Embryonic facial prominence (tissue), 1 donor: ENCODE results near the gene NMNAT2.
A peak's percentile ranks its signal among the peaks of the same experiment; 100 is the strongest.
"Not testable (repeated sequence)": the region's sequence is repeated elsewhere in the genome, so short reads cannot be mapped to it uniquely, and the experiment has no call there.

Source experiments
- DNase-seq: peaks from one replicate; pipeline ENCODE4 v3.0.0-alpha.2; 2016; ENCODE audit errors: extremely low spot score

The NMNAT2 gene

GRCh38 chr1:183288583-183288982 is 129.6 kb downstream of the NMNAT2 start:
- no peak for DNase-seq

GRCh38 chr1:183287191-183287675 is 130.9 kb downstream of the NMNAT2 start:
- DNase-seq = no peak

GRCh38 chr1:183285746-183286145 is 132.4 kb downstream of the NMNAT2 start:
- no peak for DNase-seq

GRCh38 chr1:183285256-183285655 is 132.9 kb downstream of the NMNAT2 start:
- no peak for DNase-seq

- DNase-seq = no peak
Observed at GRCh38 chr1:183284086-183284485, 134.1 kb downstream of the NMNAT2 start.

GRCh38 chr1:183283286-183283685 is 134.9 kb downstream of the NMNAT2 start:
- DNase-seq = no peak

GRCh38 chr1:183282101-183282855 is 135.9 kb downstream of the NMNAT2 start:
- DNase-seq = no peak

- DNase-seq = peak; percentile 69
Observed at GRCh38 chr1:183281553-183282091, 136.6 kb downstream of the NMNAT2 start.

- DNase-seq = no peak
Observed at GRCh38 chr1:183281039-183281438, 137.1 kb downstream of the NMNAT2 start.

- DNase-seq = no peak
Observed at GRCh38 chr1:183279835-183280234, 138.3 kb downstream of the NMNAT2 start.

- DNase-seq = no peak
Observed at GRCh38 chr1:183278739-183279591, 139.2 kb downstream of the NMNAT2 start.

- DNase-seq = no peak
Observed at GRCh38 chr1:183277821-183278738, 140.1 kb downstream of the NMNAT2 start.

GRCh38 chr1:183276386-183277080 is 141.6 kb downstream of the NMNAT2 start:
- no peak for DNase-seq

GRCh38 chr1:183275322-183275721 is 142.9 kb downstream of the NMNAT2 start:
- no peak for DNase-seq

- DNase-seq = no peak
Observed at GRCh38 chr1:183274836-183275235, 143.3 kb downstream of the NMNAT2 start.

GRCh38 chr1:183273984-183274383 is 144.2 kb downstream of the NMNAT2 start:
- DNase-seq = not testable (repeated sequence)

GRCh38 chr1:183273300-183273699 is 144.9 kb downstream of the NMNAT2 start:
- no peak for DNase-seq

GRCh38 chr1:183272390-183272848 is 145.8 kb downstream of the NMNAT2 start:
- DNase-seq = no peak

- no peak for DNase-seq
Observed at GRCh38 chr1:183270541-183271141, 147.5 kb downstream of the NMNAT2 start.
